DND-41 (cell line): Measurements from ENCODE around the gene SNAPC2.

ENCODE experiments used
- ATAC-seq: fragments of 200-7000 bp; cut with Tn5 transposase; 3 replicates; pipeline ENCODE4 v1.9.1; 2021; ENCODE audit warnings: low read depth; ENCODE audit not compliant: insufficient read depth
- DNase-seq: peaks from one replicate; pipeline ENCODE4 v3.0.0-alpha.2; 2020
- H2AFZ ChIP-seq: 2 replicates; pipeline ENCODE4 v1.6.0; 2012; ENCODE audit warnings: low read depth, low read length
- H3K27ac ChIP-seq: 2 replicates; pipeline ENCODE4 v1.5.1; 2012; ENCODE audit warnings: low read length, inconsistent platforms
- H3K27me3 ChIP-seq: fragments of 200-600 bp; sonication (generic); 2 replicates; pipeline ENCODE4 v1.6.0; 2012; ENCODE audit warnings: low read length, mild to moderate bottlenecking, inconsistent platforms; ENCODE audit not compliant: insufficient read depth, poor library complexity
- H3K36me3 ChIP-seq: 2 replicates; pipeline ENCODE4 v1.5.1; 2012; ENCODE audit warnings: low read length, inconsistent platforms; ENCODE audit not compliant: insufficient read depth
- H3K4me1 ChIP-seq: 2 replicates; pipeline ENCODE4 v1.5.1; 2012; ENCODE audit warnings: mild to moderate bottlenecking, low read length; ENCODE audit not compliant: insufficient read depth
- H3K4me2 ChIP-seq: 2 replicates; pipeline ENCODE4 v1.6.0; 2012; ENCODE audit warnings: mild to moderate bottlenecking, moderate library complexity, low read length, inconsistent platforms; ENCODE audit not compliant: insufficient read depth
- H3K4me3 ChIP-seq, 2 experiments: fragments of 200-600 bp in 1 of 2; shearing (Covaris generic) in 1 of 2; 2 replicates each; pipeline ENCODE4 v1.5.1; 2012 to 2016; ENCODE audit warnings: inconsistent platforms in 2 of 2, low read length in 2 of 2, mild to moderate bottlenecking in 2 of 2, low read depth in 1 of 2, moderate library complexity in 1 of 2
- H3K79me2 ChIP-seq: 2 replicates; pipeline ENCODE4 v1.6.0; 2012; ENCODE audit warnings: low read length, inconsistent platforms; ENCODE audit not compliant: insufficient read depth
- H3K9ac ChIP-seq: 2 replicates; pipeline ENCODE4 v1.6.0; 2012; ENCODE audit warnings: low read depth, mild to moderate bottlenecking, inconsistent platforms, low read length, moderate library complexity
- H3K9me3 ChIP-seq: 2 replicates; pipeline ENCODE4 v1.5.1; 2012; ENCODE audit warnings: low read length, moderate library complexity, mild to moderate bottlenecking, inconsistent platforms; ENCODE audit not compliant: insufficient read depth, severe bottlenecking
- H4K20me1 ChIP-seq: 2 replicates; pipeline ENCODE4 v1.6.0; 2012; ENCODE audit warnings: low read length; ENCODE audit not compliant: insufficient read depth
- CTCF ChIP-seq: IDR thresholded peaks from 2 replicates; pipeline ENCODE4 v1.5.1; 2012; ENCODE audit warnings: borderline replicate concordance, low read length, moderate library complexity, mild to moderate bottlenecking; ENCODE audit not compliant: poor library complexity, severe bottlenecking; ENCODE audit errors: extremely low read depth
- EZH2 ChIP-seq: IDR thresholded peaks from 3 replicates; pipeline ENCODE4 v1.6.1; 2012; ENCODE audit warnings: borderline replicate concordance, low read depth, mild to moderate bottlenecking, moderate library complexity, low read length, inconsistent platforms; ENCODE audit not compliant: severe bottlenecking

Gene SNAPC2

DNA sequence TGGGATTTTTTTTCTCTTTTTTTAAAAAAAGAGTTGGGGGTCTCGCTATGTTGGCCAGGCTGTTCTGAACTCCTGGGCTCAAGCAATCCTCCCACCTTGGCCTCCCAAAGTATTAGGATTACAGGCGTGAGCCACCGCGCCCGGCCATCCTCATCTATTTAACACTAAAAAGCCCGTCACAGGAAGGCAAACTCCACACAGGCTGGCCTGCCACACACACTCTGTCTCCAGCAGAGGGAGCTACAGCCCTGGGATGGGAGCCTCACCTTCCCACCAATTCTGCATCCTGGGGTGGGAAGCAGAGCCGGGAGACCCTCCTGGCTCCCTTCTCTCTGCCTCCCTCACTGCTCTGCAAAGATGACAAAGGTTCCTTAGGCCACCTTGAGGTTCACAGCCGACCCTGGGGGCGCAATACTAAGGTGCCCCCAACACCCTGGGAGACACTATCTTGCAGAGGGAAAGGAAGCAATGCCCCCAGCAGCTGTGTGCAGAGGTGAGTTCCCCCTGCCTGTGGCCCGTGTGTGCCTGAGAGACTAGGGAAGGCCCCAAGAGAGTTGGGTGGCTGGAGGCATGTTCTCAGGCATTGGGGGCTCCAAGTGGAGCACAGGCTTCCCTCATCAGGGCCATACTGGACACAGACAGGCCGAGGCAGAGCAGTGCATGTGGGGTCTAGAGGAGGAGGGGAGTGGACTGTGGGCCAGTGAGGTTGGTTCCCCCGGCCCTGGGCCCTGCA lies 50.7 kb downstream of the SNAPC2 start:
- no peaks in the 10 kb centered on the region for H3K9me3 ChIP-seq
- H3K36me3 ChIP-seq: peaks cover 92% of the 10 kb centered on the region
- DNase-seq (peak; percentile 45), ATAC-seq (peak; percentile 71; the same call in 2 of the 3 replicates)
- peaks cover 24% of the 10 kb centered on the region; the same call in 1 of the 2 replicates for H3K79me2 ChIP-seq
- H4K20me1 ChIP-seq: peaks cover 56% of the 10 kb centered on the region
- H3K4me2 ChIP-seq: no peak overlapping the region
- H3K4me3 ChIP-seq: no peak overlapping the region
- no peak for TF ChIP-seq EZH2
- TF ChIP-seq CTCF: peak; percentile 79
- H3K4me1 ChIP-seq: no peaks in the 10 kb centered on the region
- H3K9ac ChIP-seq: no peak overlapping the region
- H2AFZ ChIP-seq: no peak overlapping the region
- no peaks in the 10 kb centered on the region for H3K27me3 ChIP-seq
- H3K27ac ChIP-seq: no peak overlapping the region

GRCh38 chr19:7971553-7972520 lies 51.7 kb downstream of the SNAPC2 start:
- H3K79me2 ChIP-seq: peaks cover 29% of the 10 kb centered on the region; the same call in 1 of the 2 replicates
- no peak overlapping the region for H3K27ac ChIP-seq
- no peaks in the 10 kb centered on the region for H3K27me3 ChIP-seq
- TF ChIP-seq CTCF: no peak
- TF ChIP-seq EZH2: no peak
- H4K20me1 ChIP-seq: peaks cover 62% of the 10 kb centered on the region
- ATAC-seq (no peak; the same call in 2 of the 3 replicates), DNase-seq (no peak)
- H3K4me2 ChIP-seq: no peak overlapping the region
- H3K9me3 ChIP-seq: no peaks in the 10 kb centered on the region
- H3K4me1 ChIP-seq: no peaks in the 10 kb centered on the region
- peaks cover 89% of the 10 kb centered on the region for H3K36me3 ChIP-seq
- no peak overlapping the region for H3K9ac ChIP-seq
- H2AFZ ChIP-seq: no peak overlapping the region
- H3K4me3 ChIP-seq: no peak overlapping the region
